Activated T-cell treated with anti-CD3 and anti-CD28 coated beads for 1 hour (primary cell): ENCODE results near the gene SLU7.

Experiments used
- DNase-seq: peaks from one replicate; pipeline ENCODE4 v3.0.0-alpha.2; 2020; ENCODE audit warnings: low read depth

SLU7 gene

GRCh38 chr5:160367261-160367660 is 51.6 kb downstream of the SLU7 start:
- DNase-seq = no peak

- no peak for DNase-seq
Observed at GRCh38 chr5:160366230-160366629, 52.7 kb downstream of the SLU7 start.

GRCh38 chr5:160363660-160364395 is 55.1 kb downstream of the SLU7 start:
- no peak for DNase-seq

GRCh38 chr5:160363211-160363610 is 55.7 kb downstream of the SLU7 start:
- DNase-seq = no peak

- DNase-seq = no peak
Observed at GRCh38 chr5:160361624-160362228, 57.2 kb downstream of the SLU7 start.

GRCh38 chr5:160360310-160360709 is 58.6 kb downstream of the SLU7 start:
- DNase-seq = no peak

GRCh38 chr5:160359816-160360215 is 59.1 kb downstream of the SLU7 start:
- DNase-seq = no peak

- no peak for DNase-seq
Observed at GRCh38 chr5:160359242-160359641, 59.6 kb downstream of the SLU7 start.

GRCh38 chr5:160357861-160358411 is 60.9 kb downstream of the SLU7 start:
- no peak for DNase-seq

- no peak for DNase-seq
Observed at GRCh38 chr5:160357394-160357793, 61.5 kb downstream of the SLU7 start.

GRCh38 chr5:160356550-160357347 is 62.1 kb downstream of the SLU7 start:
- DNase-seq = no peak

GRCh38 chr5:160354666-160355065 is 64.2 kb downstream of the SLU7 start:
- DNase-seq = no peak

GRCh38 chr5:160353379-160353778 is 65.5 kb downstream of the SLU7 start:
- DNase-seq = no peak

GRCh38 chr5:160352308-160352707 is 66.6 kb downstream of the SLU7 start:
- no peak for DNase-seq
